ENCODE data around the gene C17orf107. TPM values are rescaled to one million over a fixed set of nuclear protein-coding genes. Genes with fewer than 3 reads are reported as not detected.

C17orf107 gene
- total and polyA plus RNA-seq, 2 of the 13 experiments (the other 11 are each of a cell fraction or from before 2014, with no cell fraction given): 0.20 to 0.59 TPM

- TF ChIP-seq ZBTB14 (CRISPR knock-in tag; IDR thresholded peaks at IDR 0.05) (peak; percentile 64), ZEB1 (IDR thresholded peaks at IDR 0.05; ENCODE audit: insufficient replicate concordance, low read depth) (peak; percentile 22), HOXA7 (CRISPR knock-in tag; IDR thresholded peaks at IDR 0.05) (no peak), ZNF574 (CRISPR knock-in tag; IDR thresholded peaks at IDR 0.05) (0 out of 2 replicates have a peak, but pooled peaks have one; percentile 30), KDM2A (CRISPR knock-in tag; IDR thresholded peaks at IDR 0.05; ENCODE audit: borderline replicate concordance, low read depth) (peak; percentile 48; the same call in 1 of the 2 replicates), CHCHD3 (CRISPR knock-in tag; IDR thresholded peaks at IDR 0.05) (peak; percentile 90; the same call in 1 of the 2 replicates), ZNF841 (CRISPR knock-in tag; IDR thresholded peaks at IDR 0.05; ENCODE audit: borderline replicate concordance) (no peak), ZNF121 (CRISPR knock-in tag; IDR thresholded peaks at IDR 0.05) (no peak), TFDP1 (CRISPR knock-in tag; IDR thresholded peaks at IDR 0.05; ENCODE audit: borderline replicate concordance) (peak; percentile 58; the same call in 1 of the 2 replicates), ELK4 (CRISPR knock-in tag; IDR thresholded peaks at IDR 0.05; ENCODE audit: borderline replicate concordance) (no peak), ZKSCAN8 (CRISPR knock-in tag; IDR thresholded peaks at IDR 0.05; ENCODE audit: borderline replicate concordance) (no peak), BRD4 (CRISPR knock-in tag; IDR thresholded peaks at IDR 0.05) (peak; percentile 31; the same call in 1 of the 2 replicates), CREB3 (CRISPR knock-in tag; IDR thresholded peaks at IDR 0.05) (0 out of 2 replicates have a peak, but pooled peaks have one; percentile 11), NAIF1 (CRISPR knock-in tag; IDR thresholded peaks at IDR 0.05; ENCODE audit: borderline replicate concordance) (no peak), HNRNPUL1 (IDR thresholded peaks at IDR 0.05; ENCODE audit: low read depth, low read length) (no peak), MXD3 (CRISPR knock-in tag; IDR thresholded peaks at IDR 0.05) (0 out of 2 replicates have a peak, but pooled peaks have one; percentile 19), ZNF543 (CRISPR knock-in tag; IDR thresholded peaks at IDR 0.05) (peak; percentile 44; the same call in 1 of the 2 replicates), NFE2 (CRISPR knock-in tag; IDR thresholded peaks at IDR 0.05) (no peak), ZNF430 (CRISPR knock-in tag; IDR thresholded peaks at IDR 0.05) (peak; percentile 50), YEATS4 (CRISPR knock-in tag; IDR thresholded peaks at IDR 0.05; ENCODE audit: borderline replicate concordance) (peak; percentile 31; the same call in 1 of the 2 replicates), ZNF274 (CRISPR knock-in tag; IDR thresholded peaks at IDR 0.05) (peak; percentile 45; the same call in 1 of the 2 replicates)
Measured at GRCh38 chr17:4947411-4948165, 48.3 kb downstream of the C17orf107 start (continued).

Measured in HepG2 (cell line).